Activated CD4-positive, alpha-beta memory T cell treated with anti-CD3 and anti-CD28 coated beads for 36 hours (primary cell): Measurements from ENCODE around the gene AK9. TPM values are rescaled to one million over a fixed set of nuclear protein-coding genes. Genes with fewer than 3 reads are reported as not detected.
"Not testable (repeated sequence)": the region's sequence is repeated elsewhere in the genome, so short reads cannot be mapped to it uniquely, and the experiment has no call there.

Experiments used
- CTCF ChIA-PET: fragments of 350-600 bp; sonication (Branson Sonifier 250); formaldehyde crosslinking; loops from one replicate; lab custom pipeline; 2021; ENCODE audit warnings: antibody characterized with exemption, inconsistent platforms; lab: Charles Lee
- POLR2A ChIA-PET: fragments of 350-600 bp; sonication (Branson Sonifier 250); formaldehyde crosslinking; loops from one replicate; lab custom pipeline; 2021; ENCODE audit warnings: antibody characterized with exemption; lab: Charles Lee
- DNase-seq: peaks from one replicate; pipeline ENCODE4 v3.0.0-alpha.2; 2020
- H3K27ac Mint-ChIP-seq: one replicate; pipeline ENCODE4 v1.8.0; 2021; ENCODE audit warnings: mixed read lengths
- H3K27me3 Mint-ChIP-seq: one replicate; pipeline ENCODE4 v1.8.0; 2021; ENCODE audit warnings: mixed read lengths
- H3K36me3 Mint-ChIP-seq: one replicate; pipeline ENCODE4 v1.8.0; 2021; ENCODE audit warnings: mixed read lengths
- H3K4me1 Mint-ChIP-seq: one replicate; pipeline ENCODE4 v1.8.0; 2021; ENCODE audit warnings: low read depth, mixed read lengths
- H3K4me3 Mint-ChIP-seq: one replicate; pipeline ENCODE4 v1.8.0; 2021; ENCODE audit warnings: mild to moderate bottlenecking, mixed read lengths
- H3K9me3 Mint-ChIP-seq: one replicate; pipeline ENCODE4 v1.8.0; 2021; ENCODE audit warnings: mixed read lengths
- intact Hi-C: fragments of 100-400 bp; cut with micrococcal nuclease; formaldehyde crosslinking; loops from one replicate; pipeline ENCODE4 v1.15.1; 2023
- total RNA-seq, 2 experiments: library from RNA; stranded (reverse); gene quantifications; one replicate each; pipeline ENCODE4 v1.2.3, GENCODE V29; 2021

The AK9 gene
- total RNA-seq, 2 experiments from 2014 or later, result 2.2 to 2.8 TPM

DNA sequence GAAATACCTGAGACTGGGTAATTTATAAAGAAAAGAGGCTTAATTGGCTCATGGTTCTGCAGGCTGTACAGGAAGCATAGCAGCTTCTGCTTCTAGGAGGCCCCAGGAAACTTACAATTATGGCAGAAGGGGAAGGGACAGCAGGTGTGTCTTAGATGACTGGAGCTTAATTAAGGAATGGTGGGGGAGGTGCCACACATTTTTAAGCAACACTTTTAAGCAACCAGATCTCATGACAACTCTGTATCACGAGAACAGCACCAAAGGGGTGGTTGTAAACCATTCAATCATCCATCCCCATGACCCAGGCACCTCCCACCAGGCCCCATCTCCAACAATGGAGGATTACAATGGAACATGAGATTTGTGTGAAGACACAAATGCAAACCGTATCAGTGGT lies 27.0 kb upstream of the AK9 start:
- ChIA-PET CTCF (no interaction called here), POLR2A (no interaction called here)
- Mint-ChIP-seq H3K27me3 (no peaks in the 10 kb centered on the region), H3K9me3 (no peaks in the 10 kb centered on the region), H3K36me3 (peaks cover 16% of the 10 kb centered on the region), H3K27ac (no peak overlapping the region), H3K4me1 (no peaks in the 10 kb centered on the region), H3K4me3 (no peak overlapping the region)
- intact Hi-C loops, result no loop called here
- no peak for DNase-seq

DNA sequence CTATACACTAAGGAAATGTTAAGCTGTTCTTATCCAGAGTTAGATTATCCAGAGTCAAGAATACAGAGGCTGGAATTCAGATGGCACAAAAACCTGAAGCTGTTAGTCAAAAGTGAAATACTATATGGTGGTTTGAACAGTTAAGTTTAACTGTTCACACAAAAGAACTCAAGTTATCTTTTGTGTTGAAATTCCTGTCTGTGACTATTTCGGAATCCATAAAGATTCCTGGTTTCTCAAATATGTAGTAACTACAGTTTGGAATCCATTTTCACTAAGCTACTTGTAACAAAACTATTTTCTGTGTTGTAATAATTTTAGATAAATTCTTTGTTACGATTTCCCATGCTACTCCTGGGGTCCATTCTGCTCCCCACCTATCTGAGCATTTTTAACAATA lies 24.6 kb upstream of the AK9 start:
- H3K9me3 Mint-ChIP-seq, result no peaks in the 10 kb centered on the region
- no peaks in the 10 kb centered on the region for H3K4me1 Mint-ChIP-seq
- no peaks in the 10 kb centered on the region for H3K27me3 Mint-ChIP-seq
- ChIA-PET CTCF (interaction anchor here (1.8 to 3.0 kb wide), 3 partner anchors 11 to 324 kb away, joined by 3 to 8 read pairs (median 4); no protein-coding TSS in a partner anchor), POLR2A (no interaction called here)
- intact Hi-C loops, result no loop called here
- peaks cover 11% of the 10 kb centered on the region for H3K36me3 Mint-ChIP-seq
- H3K4me3 Mint-ChIP-seq, result no peak overlapping the region
- no peak for DNase-seq
- H3K27ac Mint-ChIP-seq, result no peak overlapping the region

DNA sequence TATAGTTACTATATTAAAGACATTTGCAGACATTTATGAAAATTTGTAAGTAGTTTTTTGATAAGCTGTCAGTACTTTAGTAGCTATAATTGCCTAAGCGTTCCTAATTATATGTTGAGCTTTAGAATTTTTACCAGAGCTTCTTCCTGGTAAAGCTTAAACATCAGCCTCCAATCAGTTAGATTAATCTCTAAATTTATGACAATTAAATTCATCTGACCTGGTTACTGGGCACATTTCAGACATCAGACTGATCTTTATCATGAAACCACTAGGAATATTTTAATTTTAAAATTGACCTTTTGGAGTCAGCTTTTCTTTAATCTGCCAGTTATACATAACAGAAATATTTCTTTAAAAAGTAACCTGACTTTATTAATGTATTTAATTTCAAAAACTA lies 23.6 kb upstream of the AK9 start:
- ChIA-PET POLR2A (interaction anchor here (0.6 kb wide), 1 partner anchor 308 kb away, joined by 3 read pairs; no protein-coding TSS in a partner anchor), CTCF (interaction anchor here (1.3 to 3.0 kb wide), 4 partner anchors 10 to 326 kb away, joined by 3 to 8 read pairs (median 6); no protein-coding TSS in a partner anchor)
- intact Hi-C loops, result no loop called here
- DNase-seq, result no peak
- Mint-ChIP-seq H3K36me3 (peaks cover 8% of the 10 kb centered on the region), H3K9me3 (no peaks in the 10 kb centered on the region), H3K27me3 (no peaks in the 10 kb centered on the region), H3K4me1 (peaks cover 2% of the 10 kb centered on the region), H3K4me3 (no peak overlapping the region), H3K27ac (no peak overlapping the region)

DNA sequence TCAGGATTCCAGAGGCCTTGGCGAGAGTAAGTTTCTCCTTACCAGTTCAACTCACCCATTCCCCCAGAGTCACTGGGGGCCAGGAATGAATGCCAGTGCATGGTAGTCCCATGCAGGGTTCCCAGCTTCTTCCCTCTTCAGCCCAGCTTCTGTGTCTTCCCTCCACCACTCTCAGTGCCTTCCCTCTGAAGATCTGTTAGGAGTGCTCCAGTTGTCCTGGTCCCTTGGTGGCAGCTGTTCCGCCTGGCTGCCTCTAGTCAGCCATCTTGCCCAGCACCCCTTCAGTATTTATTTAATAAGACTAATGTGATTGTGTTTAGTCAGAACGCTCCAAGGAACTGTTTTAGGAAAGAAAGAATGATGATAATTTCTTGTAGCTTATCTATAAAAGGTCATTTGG lies 23.2 kb upstream of the AK9 start:
- Mint-ChIP-seq H3K27ac (no peak overlapping the region), H3K4me3 (no peak overlapping the region), H3K4me1 (peaks cover 2% of the 10 kb centered on the region), H3K9me3 (no peaks in the 10 kb centered on the region), H3K36me3 (peaks cover 7% of the 10 kb centered on the region), H3K27me3 (no peaks in the 10 kb centered on the region)
- intact Hi-C loops, result no loop called here
- DNase-seq, result no peak
- ChIA-PET POLR2A (interaction anchor here (0.6 kb wide), 1 partner anchor 307 kb away, joined by 3 read pairs; no protein-coding TSS in a partner anchor), CTCF (interaction anchor here (1.3 to 3.0 kb wide), 4 partner anchors 9 to 326 kb away, joined by 3 to 8 read pairs (median 6); no protein-coding TSS in a partner anchor)

DNA sequence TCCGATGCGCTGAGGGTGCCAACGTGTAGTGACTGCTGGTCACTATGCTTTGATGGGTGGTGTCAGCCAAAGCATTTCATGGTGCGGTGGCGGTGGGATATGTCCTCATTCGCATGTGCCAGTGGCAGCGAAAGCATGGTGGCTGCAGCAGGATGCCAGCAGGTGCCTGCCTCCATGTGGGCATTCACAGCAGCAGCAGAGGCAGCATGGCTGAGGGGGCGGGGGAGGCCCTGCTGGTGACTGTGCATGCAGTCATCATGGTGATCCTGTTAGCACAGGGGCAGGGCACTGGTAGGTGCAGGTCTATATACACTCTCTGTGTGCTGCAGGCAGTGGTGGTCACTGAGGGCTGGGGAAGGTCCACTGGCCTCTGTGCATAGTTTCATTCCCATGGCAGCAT lies 22.1 kb upstream of the AK9 start:
- no peaks in the 10 kb centered on the region for H3K9me3 Mint-ChIP-seq
- peaks cover 2% of the 10 kb centered on the region for H3K4me1 Mint-ChIP-seq
- DNase-seq, result peak; percentile 53
- POLR2A ChIA-PET, result no interaction called here
- H3K4me3 Mint-ChIP-seq, result no peak overlapping the region
- H3K27ac Mint-ChIP-seq, result no peak overlapping the region
- intact Hi-C loops, result no loop called here
- CTCF ChIA-PET, result interaction anchor here (3.0 kb wide), 1 partner anchor 8 kb away, joined by 8 read pairs; no protein-coding TSS in a partner anchor
- H3K27me3 Mint-ChIP-seq, result no peaks in the 10 kb centered on the region
- H3K36me3 Mint-ChIP-seq, result peaks cover 3% of the 10 kb centered on the region

DNA sequence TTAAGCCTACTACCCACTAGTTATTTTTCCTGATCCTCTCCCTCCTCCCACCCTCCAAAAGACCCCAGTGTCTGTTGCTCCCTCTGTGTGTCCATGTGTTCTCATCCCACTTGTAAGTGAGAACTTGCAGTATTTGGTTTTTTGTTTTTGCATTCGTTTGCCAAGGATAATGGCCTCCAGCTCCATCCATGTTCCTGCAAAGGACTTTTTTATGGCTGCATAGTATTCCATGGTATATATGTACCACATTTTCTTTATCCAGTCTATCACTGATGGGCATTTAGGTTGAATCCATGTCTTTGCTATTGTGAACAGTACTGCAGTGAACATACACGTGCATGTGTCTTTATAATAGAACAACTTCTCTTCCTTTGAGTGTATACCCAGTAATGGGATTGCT lies 17.1 kb upstream of the AK9 start:
- H3K27ac Mint-ChIP-seq, DNase-seq, H3K9me3 Mint-ChIP-seq, H3K4me1 Mint-ChIP-seq, H3K36me3 Mint-ChIP-seq, H3K27me3 Mint-ChIP-seq, H3K4me3 Mint-ChIP-seq, POLR2A ChIA-PET: not testable (repeated sequence)
- intact Hi-C loops, result loop anchor here (5.0 kb wide), 1 partner anchor 74 kb away; no protein-coding TSS in a partner anchor
- CTCF ChIA-PET, result interaction anchor here (1.4 kb wide), 1 partner anchor 12 kb away, joined by 3 read pairs; no protein-coding TSS in a partner anchor

DNA sequence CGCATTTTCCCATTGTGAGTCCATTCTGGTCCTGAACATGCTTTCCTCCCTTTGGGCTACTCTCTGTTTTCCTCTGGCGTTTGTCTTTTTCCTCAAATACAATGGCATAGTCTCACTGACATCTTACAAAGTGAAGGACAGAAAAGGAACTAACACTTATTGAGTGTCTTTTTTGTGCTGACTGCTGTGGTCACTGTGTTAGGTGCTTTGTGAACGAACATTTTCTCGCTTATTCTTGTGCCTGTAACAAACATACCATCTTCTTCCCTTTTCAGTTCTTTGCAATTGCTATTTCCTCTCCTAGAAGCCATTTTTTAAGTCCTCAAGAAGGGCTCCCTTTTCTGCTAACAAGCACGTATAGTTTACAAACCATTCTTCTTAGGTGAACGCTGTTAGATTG lies 15.5 kb upstream of the AK9 start:
- intact Hi-C loops, result loop anchor here (5.0 kb wide), 1 partner anchor 76 kb away; no protein-coding TSS in a partner anchor
- Mint-ChIP-seq H3K36me3 (no peaks in the 10 kb centered on the region), H3K9me3 (no peaks in the 10 kb centered on the region), H3K4me3 (no peak overlapping the region), H3K4me1 (peaks cover 5% of the 10 kb centered on the region), H3K27ac (no peak overlapping the region), H3K27me3 (no peaks in the 10 kb centered on the region)
- ChIA-PET POLR2A (no interaction called here), CTCF (interaction anchor here (5.1 to 8.1 kb wide), 2 partner anchors 333 to 684 kb away, joined by 35 to 161 read pairs; no protein-coding TSS in a partner anchor)
- no peak for DNase-seq

DNA sequence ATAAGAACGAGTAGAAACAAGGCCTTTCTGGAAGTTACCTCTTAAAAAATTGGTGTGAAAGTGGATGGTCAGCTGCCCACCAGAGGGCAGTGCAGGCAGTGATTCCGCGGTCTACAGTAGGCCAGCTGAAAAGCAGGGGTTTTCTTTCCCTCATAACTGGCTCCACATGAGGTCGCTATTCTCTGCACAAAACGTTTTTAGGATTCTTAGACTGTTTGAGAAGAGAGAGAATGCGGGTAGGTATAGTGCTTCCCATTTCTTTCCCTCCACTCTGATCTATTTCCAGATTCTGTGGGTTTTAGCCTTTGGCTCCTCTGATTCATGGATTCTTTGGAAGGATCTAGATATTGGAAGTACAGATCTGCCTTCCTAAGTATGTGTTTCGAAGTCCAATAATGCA lies 14.3 kb upstream of the AK9 start:
- H3K27me3 Mint-ChIP-seq, result no peaks in the 10 kb centered on the region
- no peaks in the 10 kb centered on the region for H3K9me3 Mint-ChIP-seq
- DNase-seq, result peak; percentile 87
- H3K4me3 Mint-ChIP-seq, result no peak overlapping the region
- ChIA-PET POLR2A (interaction anchor here (1.9 kb wide), 1 partner anchor 335 kb away, joined by 5 read pairs; no protein-coding TSS in a partner anchor), CTCF (interaction anchor here (0.5 to 8.1 kb wide), 18 partner anchors 9 to 691 kb away, joined by 3 to 161 read pairs (median 4); no protein-coding TSS in a partner anchor)
- intact Hi-C loops, result loop anchor here (1.0 to 5.0 kb wide), 5 partner anchors 14 to 686 kb away; partner anchors contain the start of genes AK9 and FIG4
- no peaks in the 10 kb centered on the region for H3K36me3 Mint-ChIP-seq
- H3K4me1 Mint-ChIP-seq, result peaks cover 2% of the 10 kb centered on the region
- no peak overlapping the region for H3K27ac Mint-ChIP-seq

DNA sequence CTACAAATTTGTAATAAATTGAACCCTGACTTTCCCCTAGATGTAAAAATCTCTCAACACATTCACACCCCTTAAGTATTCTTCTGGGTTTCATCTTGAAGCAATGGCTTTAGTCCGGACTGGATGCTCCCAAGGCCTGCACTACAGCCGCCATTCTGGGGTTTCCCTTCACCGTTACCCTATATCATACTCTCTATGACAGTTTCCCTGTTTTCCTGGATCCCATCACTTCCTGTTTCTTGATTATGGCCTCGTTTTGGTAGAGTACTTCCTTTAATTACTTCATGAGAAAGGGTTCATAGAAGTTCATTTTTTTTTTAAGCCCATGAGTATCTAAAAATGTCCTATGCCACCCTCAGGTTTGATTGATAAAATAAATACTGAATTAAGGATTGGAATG lies 11.8 kb upstream of the AK9 start:
- Mint-ChIP-seq H3K4me1 (peaks cover 2% of the 10 kb centered on the region), H3K27me3 (no peaks in the 10 kb centered on the region), H3K27ac (no peak overlapping the region), H3K4me3 (no peak overlapping the region), H3K9me3 (no peaks in the 10 kb centered on the region), H3K36me3 (no peaks in the 10 kb centered on the region)
- DNase-seq, result no peak
- intact Hi-C loops, result no loop called here
- ChIA-PET CTCF (interaction anchor here (1.2 to 8.1 kb wide), 6 partner anchors 8 to 688 kb away, joined by 3 to 161 read pairs (median 5); partner anchors contain the start of genes AK9 and FIG4), POLR2A (no interaction called here)

DNA sequence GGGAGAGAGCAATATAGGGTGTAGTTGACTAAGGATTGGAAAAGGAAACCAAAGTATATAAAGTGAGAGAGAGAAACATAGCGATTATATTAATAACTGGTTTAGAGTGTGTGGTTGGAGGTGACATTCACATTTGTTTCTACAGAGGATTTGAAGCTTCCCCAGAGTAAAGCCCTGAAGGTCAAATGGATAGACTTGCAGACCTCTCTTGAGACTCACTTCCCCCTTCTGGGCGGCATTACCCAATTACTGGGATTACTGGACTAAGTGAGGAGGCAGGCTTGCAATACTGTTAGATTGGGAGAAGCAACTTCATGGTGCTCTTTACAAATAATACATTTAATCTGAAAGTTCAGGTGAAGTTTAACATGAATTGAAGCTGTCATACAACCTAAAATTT lies 10.8 kb upstream of the AK9 start:
- CTCF ChIA-PET, result interaction anchor here (0.8 to 8.1 kb wide), 5 partner anchors 8 to 689 kb away, joined by 3 to 161 read pairs (median 5); no protein-coding TSS in a partner anchor
- Mint-ChIP-seq H3K27ac (no peak overlapping the region), H3K4me1 (peaks cover 2% of the 10 kb centered on the region), H3K27me3 (no peaks in the 10 kb centered on the region), H3K36me3 (no peaks in the 10 kb centered on the region), H3K4me3 (no peak overlapping the region), H3K9me3 (no peaks in the 10 kb centered on the region)
- intact Hi-C loops, result no loop called here
- POLR2A ChIA-PET, result no interaction called here
- no peak for DNase-seq

DNA sequence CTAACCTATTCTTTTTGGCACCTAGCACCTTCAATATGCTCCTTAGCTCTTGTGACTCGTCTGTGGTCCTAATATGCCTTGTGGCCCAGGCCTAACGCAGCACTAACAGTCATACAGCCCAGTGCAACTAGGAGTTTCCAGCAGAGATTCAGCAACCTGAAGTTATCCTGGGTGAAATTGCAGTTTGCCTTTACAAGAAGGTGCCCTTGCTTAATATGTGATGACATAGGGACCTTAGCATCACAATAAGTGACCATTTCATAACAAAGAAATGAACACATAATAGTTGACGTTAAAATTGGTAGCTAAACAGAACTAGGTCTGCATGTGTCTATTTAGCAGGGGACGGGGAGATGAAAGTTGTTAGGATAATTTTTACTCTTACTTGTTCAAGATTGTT lies 10.2 kb upstream of the AK9 start:
- intact Hi-C loops, result no loop called here
- Mint-ChIP-seq H3K27me3 (no peaks in the 10 kb centered on the region), H3K4me3 (no peak overlapping the region), H3K36me3 (peaks cover 2% of the 10 kb centered on the region), H3K27ac (no peak overlapping the region), H3K4me1 (peaks cover 2% of the 10 kb centered on the region), H3K9me3 (no peaks in the 10 kb centered on the region)
- DNase-seq, result no peak
- ChIA-PET CTCF (interaction anchor here (0.8 to 8.1 kb wide), 4 partner anchors 8 to 338 kb away, joined by 3 to 161 read pairs (median 4); no protein-coding TSS in a partner anchor), POLR2A (no interaction called here)

DNA sequence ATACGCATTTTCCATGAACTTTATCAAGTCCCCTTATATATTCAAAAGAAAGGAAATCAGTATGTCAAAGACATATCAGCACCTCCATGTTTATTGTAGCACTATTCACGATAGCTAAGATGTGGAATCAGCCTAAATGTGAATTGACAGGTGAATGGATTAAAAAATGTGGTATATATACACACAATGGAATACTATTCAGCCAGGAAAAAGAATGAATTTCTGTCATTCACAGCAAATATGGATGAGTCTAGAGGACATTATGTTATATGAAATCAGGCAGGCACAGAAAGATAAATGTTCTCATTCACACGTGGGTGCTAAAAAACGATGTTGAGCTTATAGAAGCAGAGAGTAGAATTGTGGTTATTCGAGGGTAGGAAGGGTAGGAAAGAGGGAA lies 5.4 kb upstream of the AK9 start:
- POLR2A ChIA-PET, result interaction anchor here (0.7 kb wide), 1 partner anchor 13 kb away, joined by 3 read pairs; no protein-coding TSS in a partner anchor
- Mint-ChIP-seq H3K4me3 (no peak overlapping the region), H3K27ac (no peak overlapping the region), H3K4me1 (peaks cover 12% of the 10 kb centered on the region), H3K36me3 (peaks cover 10% of the 10 kb centered on the region), H3K9me3 (no peaks in the 10 kb centered on the region), H3K27me3 (no peaks in the 10 kb centered on the region)
- DNase-seq, result no peak
- CTCF ChIA-PET, result interaction anchor here (0.9 to 1.7 kb wide), 7 partner anchors 9 to 695 kb away, joined by 3 to 6 read pairs (median 3); no protein-coding TSS in a partner anchor
- intact Hi-C loops, result loop anchor here (10.0 kb wide), 2 partner anchors 102 to 512 kb away; no protein-coding TSS in a partner anchor
